GM18951 (cell line): ENCODE data around the gene LIN54.
"Not testable (repeated sequence)": the region's sequence is repeated elsewhere in the genome, so short reads cannot be mapped to it uniquely, and the experiment has no call there.

Source experiments
- POLR2A ChIP-seq: IDR thresholded peaks from 4 replicates; pipeline ENCODE4 v1.6.1; 2011; ENCODE audit warnings: mild to moderate bottlenecking; ENCODE audit not compliant: insufficient read length, insufficient read depth; ENCODE audit errors: extremely low read depth
- in situ Hi-C: fragments of 300-500 bp; cut with MboI; formaldehyde crosslinking; loops from one replicate; pipeline ENCODE4 v1.12.0; 2022; ENCODE audit warnings: low sequenced_read_pairs, mixed read lengths, inconsistent platforms; ENCODE audit not compliant: unreplicated experiment

LIN54 gene

GRCh38 chr4:83024233-83024632, 13.6 kb upstream of the LIN54 start:
- TF ChIP-seq POLR2A: no peak
- in situ Hi-C loops: no loop called here

- in situ Hi-C loops: not testable (repeated sequence)
Measured at GRCh38 chr4:83023599-83023998, 13.0 kb upstream of the LIN54 start.

- TF ChIP-seq POLR2A: no peak
Measured at GRCh38 chr4:83022724-83023450, 12.3 kb upstream of the LIN54 start.

GRCh38 chr4:83019794-83020494, 9.3 kb upstream of the LIN54 start:
- in situ Hi-C loops: no loop called here
- no peak for TF ChIP-seq POLR2A

More at GRCh38 chr4:83022724-83023450, 12.3 kb upstream of the LIN54 start:
- in situ Hi-C loops: no loop called here

- in situ Hi-C loops: no loop called here
- TF ChIP-seq POLR2A: no peak
Measured at GRCh38 chr4:83013902-83014301, 3.3 kb upstream of the LIN54 start.

- in situ Hi-C loops: no loop called here
- no peak for TF ChIP-seq POLR2A
Measured at GRCh38 chr4:83013420-83013867, 2.8 kb upstream of the LIN54 start.

GRCh38 chr4:83012687-83013419, 2.2 kb upstream of the LIN54 start:
- peak; percentile 67 for TF ChIP-seq POLR2A
- in situ Hi-C loops: no loop called here

GRCh38 chr4:83012200-83012686, 1.6 kb upstream of the LIN54 start:
- TF ChIP-seq POLR2A: no peak
- in situ Hi-C loops: no loop called here

GRCh38 chr4:83011689-83012199, 1.1 kb upstream of the LIN54 start:
- in situ Hi-C loops: no loop called here
- no peak for TF ChIP-seq POLR2A

- in situ Hi-C loops: no loop called here
- no peak for TF ChIP-seq POLR2A
Measured at GRCh38 chr4:83010111-83010521, 507 bp downstream of the LIN54 start.

- in situ Hi-C loops: no loop called here
- TF ChIP-seq POLR2A: no peak
Measured at GRCh38 chr4:83009529-83009928, 1.1 kb downstream of the LIN54 start.

GRCh38 chr4:83003044-83003791, 7.4 kb downstream of the LIN54 start:
- in situ Hi-C loops: not testable (repeated sequence)

GRCh38 chr4:83002329-83002728, 8.3 kb downstream of the LIN54 start:
- in situ Hi-C loops: no loop called here

More at GRCh38 chr4:83002329-83002728, 8.3 kb downstream of the LIN54 start:
- TF ChIP-seq POLR2A: no peak
